ENCODE data around the gene C12orf76. TPM values are rescaled to one million over a fixed set of nuclear protein-coding genes. Genes with fewer than 3 reads are reported as not detected.
"Not testable (repeated sequence)": the region's sequence is repeated elsewhere in the genome, so short reads cannot be mapped to it uniquely, and the experiment has no call there.

Gene C12orf76
- total RNA-seq, 1 experiment from 2014 or later = 8.3 TPM

GRCh38 chr12:110065540-110065939 lies 17.2 kb upstream of the C12orf76 start:
- no peak for DNase-seq (ENCODE audit: low spot score)

DNA sequence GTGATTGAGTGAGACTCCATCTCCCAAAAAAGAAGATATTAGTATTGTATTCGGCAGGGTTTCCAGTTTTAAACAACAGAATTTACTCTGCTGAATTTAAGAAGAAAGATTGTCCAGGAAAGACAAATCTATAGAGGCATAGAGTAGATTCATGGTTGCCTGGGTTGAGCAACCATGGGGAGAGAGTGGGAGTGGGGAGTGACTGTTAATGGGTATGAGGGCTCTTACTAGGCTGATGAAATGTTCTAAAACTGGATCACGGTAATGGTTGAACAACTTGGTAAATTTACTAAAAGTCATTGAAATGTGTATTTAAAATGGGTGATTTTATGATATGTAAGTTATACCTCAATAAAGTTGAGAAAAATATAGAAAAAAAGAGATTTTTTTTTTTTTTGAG lies 13.9 kb upstream of the C12orf76 start:
- no peak for DNase-seq (ENCODE audit: low spot score)

- no peak for DNase-seq (ENCODE audit: low spot score)
These were observed 11.3 kb upstream of the C12orf76 start for GRCh38 chr12:110059651-110060000.

DNA sequence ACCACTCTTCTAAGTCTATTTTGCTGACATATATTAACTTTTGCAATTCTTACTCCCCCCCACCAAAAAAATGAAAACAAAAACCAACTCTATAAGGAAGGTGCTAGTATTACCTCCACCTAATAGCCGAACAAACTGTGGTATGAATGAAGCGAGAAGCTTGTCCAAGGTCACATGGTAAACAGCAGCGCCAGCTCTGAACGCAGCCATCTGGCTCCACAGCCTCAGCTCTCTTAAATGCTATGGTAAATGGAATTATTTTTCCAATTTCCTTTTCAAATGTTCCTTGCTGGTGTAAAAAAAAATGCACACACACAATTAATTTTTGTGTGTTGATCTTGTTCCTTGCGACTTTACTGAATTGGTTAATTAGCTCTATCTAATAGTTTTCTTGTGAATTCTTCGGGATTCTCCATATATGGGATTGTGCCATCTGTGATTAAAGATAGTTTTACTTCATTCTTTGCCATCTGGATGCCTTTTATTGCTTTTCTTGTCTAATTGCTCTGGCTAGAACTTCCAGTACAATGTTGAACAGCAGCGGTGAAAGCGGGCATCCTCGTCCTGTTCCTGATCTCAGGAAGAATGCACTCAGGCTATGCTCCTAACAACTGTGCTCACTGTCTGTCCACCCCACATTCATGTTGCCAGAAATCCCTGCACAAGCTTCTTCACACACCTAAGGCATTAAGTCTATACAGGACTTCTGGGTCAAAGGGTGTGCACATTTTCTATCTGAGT lies 10.7 kb upstream of the C12orf76 start:
- DNase-seq (ENCODE audit: low spot score) = no peak

GRCh38 chr12:110056643-110057042 lies 8.3 kb upstream of the C12orf76 start:
- DNase-seq (ENCODE audit: low spot score) = not testable (repeated sequence)

- not testable (repeated sequence) for DNase-seq (ENCODE audit: low spot score)
These were observed 7.3 kb upstream of the C12orf76 start for GRCh38 chr12:110055375-110056352.

DNA sequence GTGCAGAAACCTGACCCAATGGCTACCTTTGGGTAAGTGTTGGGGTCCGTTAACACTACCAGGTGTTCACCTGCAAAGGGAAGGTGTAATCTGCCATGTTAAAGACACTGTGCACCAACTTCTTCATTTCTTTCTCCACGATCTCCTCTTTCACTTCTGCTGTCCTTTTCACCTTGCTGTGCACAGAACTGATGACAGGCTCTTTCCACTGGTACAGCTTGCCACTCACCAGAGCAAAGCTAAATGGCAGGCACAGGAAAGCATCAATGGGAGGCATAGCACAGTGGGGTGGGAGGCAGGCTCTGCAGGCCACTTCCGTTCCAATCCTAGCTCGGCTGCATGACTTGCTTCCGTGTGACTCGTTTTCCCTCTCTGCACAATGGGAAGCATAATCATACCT lies 2.6 kb upstream of the C12orf76 start:
- DNase-seq (ENCODE audit: low spot score) = no peak

- DNase-seq (ENCODE audit: low spot score) = not testable (repeated sequence)
These were observed 1.3 kb upstream of the C12orf76 start for GRCh38 chr12:110049666-110050065.

GRCh38 chr12:110049034-110049433 lies 712 bp upstream of the C12orf76 start:
- DNase-seq (ENCODE audit: low spot score) = not testable (repeated sequence)

DNA sequence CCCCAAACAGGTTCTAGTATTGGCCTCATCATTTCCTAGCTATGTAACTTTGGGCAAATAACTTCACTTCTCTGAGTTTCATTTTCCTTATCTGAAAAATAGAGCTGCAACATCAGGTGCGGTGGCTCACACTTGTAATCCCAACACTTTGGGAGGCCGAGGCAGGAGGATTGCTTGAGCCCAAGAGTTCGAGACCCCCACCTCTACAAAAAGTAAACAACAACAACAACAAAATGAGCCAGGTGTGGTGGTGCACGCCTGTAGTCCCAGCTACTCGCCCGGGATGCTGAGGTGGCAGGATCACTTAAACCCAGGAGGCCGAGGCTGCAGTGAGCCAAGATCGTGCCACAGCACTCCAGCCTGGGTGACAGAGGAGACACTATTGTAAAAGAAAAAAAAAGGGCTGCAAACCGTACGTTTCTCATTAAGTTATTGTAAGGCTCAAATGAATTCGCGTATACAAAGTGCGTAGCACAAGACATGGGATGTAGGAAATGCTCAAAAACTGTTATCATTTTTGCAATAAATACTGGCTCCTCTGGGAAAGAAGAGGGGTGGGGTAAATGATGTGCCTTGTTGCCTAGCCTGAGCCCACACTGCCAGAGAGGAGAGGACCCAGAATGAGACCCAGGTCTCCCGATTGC lies 903 bp downstream of the C12orf76 start:
- no peak for DNase-seq (ENCODE audit: low spot score)

DNA sequence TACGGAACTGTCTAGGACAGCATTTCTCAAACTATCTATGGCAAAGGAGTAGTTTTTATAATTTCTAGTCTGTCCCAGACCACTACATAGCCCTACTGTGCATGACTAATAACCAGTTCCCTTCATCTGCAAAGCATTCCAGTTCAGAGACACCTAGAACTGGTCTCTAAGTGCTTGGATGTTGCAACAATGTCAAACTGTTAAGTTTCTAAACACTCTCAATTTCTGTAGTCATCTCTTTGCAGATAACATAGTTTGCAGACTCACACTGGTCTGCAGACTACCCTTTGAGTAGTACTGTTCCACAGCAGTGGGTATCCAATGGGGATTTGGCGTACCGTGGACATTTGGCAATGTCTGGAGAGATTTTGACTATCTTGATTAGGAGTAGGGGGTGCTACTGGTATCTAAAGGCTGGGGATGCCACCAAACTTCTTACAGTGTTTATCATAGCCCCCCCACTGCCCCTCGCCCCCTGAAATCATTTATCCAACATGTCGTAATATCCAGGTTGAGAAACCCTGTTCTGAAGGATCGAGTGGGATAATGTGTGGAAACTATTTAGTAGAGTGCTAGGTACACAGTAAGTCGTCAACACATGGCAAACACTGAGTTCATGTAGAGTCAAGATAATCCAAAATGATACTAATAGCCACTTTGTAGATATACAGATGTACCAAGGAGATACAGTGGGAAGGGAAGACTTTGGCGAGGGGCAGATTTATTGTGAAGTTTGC lies 1.7 kb downstream of the C12orf76 start:
- no peak for DNase-seq (ENCODE audit: low spot score)

- DNase-seq (ENCODE audit: low spot score) = no peak
These were observed 6.1 kb downstream of the C12orf76 start for GRCh38 chr12:110042264-110042663.

DNA sequence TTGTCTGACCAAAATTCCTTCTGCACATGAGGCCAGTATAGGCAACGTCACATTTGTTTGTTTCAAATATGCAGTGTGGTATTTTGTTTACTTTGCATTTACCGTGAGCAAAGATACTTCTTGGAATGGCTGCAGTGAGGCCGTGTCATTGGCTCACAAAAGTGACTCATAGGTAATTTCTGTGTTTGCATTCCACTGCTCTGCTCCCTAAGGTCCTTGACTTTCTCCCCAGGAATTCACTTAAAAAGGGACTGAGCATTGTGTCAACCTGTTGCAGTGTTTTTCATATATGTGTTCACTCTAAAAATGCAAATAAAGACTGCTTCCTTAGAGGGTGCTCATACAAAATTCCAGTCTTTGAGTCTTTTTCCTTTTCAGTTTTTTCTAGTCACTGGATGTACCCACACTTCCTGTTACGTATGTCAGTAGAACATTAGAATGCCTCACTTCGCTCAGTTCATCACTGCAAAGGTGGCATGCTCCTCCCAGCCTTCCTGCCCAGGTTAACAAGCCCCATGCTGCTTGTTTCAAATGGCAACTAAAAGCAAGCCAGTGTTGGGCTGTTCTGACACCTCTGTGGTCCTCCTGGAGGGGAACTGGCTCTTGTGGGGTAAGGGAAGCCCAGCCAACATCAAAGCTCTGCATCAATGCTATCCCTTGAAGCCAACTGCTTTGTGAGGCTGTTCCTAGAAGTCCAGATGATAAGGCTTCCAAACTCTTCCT lies 9.1 kb downstream of the C12orf76 start:
- peak; percentile 91 for DNase-seq (ENCODE audit: low spot score)

- no peak for DNase-seq (ENCODE audit: low spot score)
These were observed 9.6 kb downstream of the C12orf76 start for GRCh38 chr12:110038741-110039084.

- DNase-seq (ENCODE audit: low spot score) = no peak
These were observed 11.0 kb downstream of the C12orf76 start for GRCh38 chr12:110037315-110037714.

- no peak for DNase-seq (ENCODE audit: low spot score)
These were observed 12.7 kb downstream of the C12orf76 start for GRCh38 chr12:110035534-110036104.

- no peak for DNase-seq (ENCODE audit: low spot score)
These were observed 14.4 kb downstream of the C12orf76 start for GRCh38 chr12:110033888-110034287.

DNA sequence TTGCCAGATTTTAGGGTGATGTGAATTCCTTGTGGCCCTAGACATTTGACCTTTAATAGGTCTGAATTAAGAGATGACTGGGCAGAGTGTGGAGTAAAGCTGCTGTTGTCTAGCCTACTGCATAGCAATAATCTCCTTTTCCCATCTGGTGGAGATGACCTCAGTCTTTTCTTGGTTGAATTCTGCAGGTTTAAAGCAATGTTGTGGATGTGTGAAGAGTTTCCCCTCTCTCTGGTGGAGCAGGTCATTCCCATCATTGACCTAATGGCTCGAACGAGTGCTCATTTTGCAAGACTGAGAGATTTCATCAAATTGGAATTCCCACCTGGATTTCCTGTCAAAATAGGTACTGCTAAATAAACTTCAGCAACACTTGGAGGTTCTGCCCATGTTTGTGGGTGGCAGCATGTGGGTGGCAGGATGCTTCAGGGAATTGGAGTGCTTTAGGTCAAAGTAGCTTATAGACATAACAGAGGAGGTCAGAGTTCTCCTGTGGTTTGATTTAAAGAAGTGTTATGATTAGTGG lies 19.0 kb downstream of the C12orf76 start:
- no peak for DNase-seq (ENCODE audit: low spot score)

GRCh38 chr12:110028323-110028722 lies 20.0 kb downstream of the C12orf76 start:
- DNase-seq (ENCODE audit: low spot score) = no peak

GRCh38 chr12:110024051-110024450 lies 24.3 kb downstream of the C12orf76 start:
- no peak for DNase-seq (ENCODE audit: low spot score)
